Myocyte (in vitro differentiated cells): ENCODE measurements around the gene ARHGAP24. TPM values are rescaled to one million over a fixed set of nuclear protein-coding genes. Genes with fewer than 3 reads are reported as not detected.
"Not testable (repeated sequence)": the region's sequence is repeated elsewhere in the genome, so short reads cannot be mapped to it uniquely, and the experiment has no call there.

Experiments used
- DNase-seq: peaks from one replicate; pipeline ENCODE4 v3.0.0-alpha.2; 2012; ENCODE audit warnings: low read depth
- total RNA-seq: library from RNA; depleted of rRNA; stranded (reverse); fragments of >200 nt; gene quantifications from 2 replicates; pipeline ENCODE4 v1.2.3, GENCODE V29; 2014

ARHGAP24 gene
- total RNA-seq, 1 donor from 2014 or later: 62.4 TPM

DNA sequence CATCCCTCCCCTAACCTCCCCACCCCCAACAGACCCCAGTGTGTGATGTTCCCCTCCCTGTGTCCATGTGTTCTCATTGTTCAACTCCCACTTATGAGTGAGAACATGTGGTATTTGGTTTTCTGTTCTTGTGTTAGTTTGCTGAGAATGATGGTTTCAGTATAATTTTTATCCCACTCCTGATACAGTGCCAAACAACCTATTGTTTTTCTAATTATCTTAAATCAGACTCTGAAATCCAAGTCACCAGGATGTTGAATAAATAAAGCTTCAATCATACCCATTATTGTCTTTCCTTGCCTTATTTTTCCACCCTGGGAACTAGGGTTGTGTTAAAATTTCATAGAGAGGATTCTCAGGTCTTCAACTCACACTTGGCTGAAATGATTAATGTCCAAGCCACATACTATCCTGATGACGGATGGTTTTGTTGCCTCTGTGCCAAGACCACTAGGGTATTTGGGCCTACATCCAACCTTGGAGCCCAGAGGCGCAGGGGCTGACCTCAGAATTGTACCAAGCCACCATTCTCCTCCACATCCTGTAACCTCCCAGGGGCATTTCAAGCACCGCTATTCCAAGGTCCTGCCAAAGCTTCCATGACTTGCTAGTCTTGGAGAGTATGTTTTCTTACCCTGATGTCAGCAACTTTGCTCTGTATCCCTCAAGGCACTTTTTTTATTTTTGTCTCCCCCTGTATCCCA is 332.4 kb downstream of the ARHGAP24 start:
- peak; percentile 97 for DNase-seq

DNA sequence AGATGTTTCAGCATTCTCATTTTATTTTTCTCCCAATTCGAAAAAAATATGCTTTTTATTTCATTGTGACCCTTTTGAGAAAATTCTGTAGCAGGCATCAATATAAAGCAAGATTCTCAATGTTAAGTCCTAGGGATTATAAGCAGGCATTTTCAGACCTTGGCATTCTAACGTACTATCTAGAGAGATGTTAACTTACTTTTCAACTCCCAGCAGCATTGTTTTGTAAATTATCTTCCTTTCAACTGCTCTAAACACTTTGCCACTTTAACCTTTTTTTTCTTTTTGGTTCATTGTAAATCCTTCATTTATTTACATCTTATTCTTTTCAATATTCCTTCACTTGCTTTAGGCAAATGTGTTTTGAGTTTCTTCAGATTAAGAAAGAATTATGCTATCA is 333.2 kb downstream of the ARHGAP24 start:
- no peak for DNase-seq

- no peak for DNase-seq
Measured at GRCh38 chr4:85808864-85809263, 333.9 kb downstream of the ARHGAP24 start.

- no peak for DNase-seq
Measured at GRCh38 chr4:85812776-85813175, 337.8 kb downstream of the ARHGAP24 start.

DNA sequence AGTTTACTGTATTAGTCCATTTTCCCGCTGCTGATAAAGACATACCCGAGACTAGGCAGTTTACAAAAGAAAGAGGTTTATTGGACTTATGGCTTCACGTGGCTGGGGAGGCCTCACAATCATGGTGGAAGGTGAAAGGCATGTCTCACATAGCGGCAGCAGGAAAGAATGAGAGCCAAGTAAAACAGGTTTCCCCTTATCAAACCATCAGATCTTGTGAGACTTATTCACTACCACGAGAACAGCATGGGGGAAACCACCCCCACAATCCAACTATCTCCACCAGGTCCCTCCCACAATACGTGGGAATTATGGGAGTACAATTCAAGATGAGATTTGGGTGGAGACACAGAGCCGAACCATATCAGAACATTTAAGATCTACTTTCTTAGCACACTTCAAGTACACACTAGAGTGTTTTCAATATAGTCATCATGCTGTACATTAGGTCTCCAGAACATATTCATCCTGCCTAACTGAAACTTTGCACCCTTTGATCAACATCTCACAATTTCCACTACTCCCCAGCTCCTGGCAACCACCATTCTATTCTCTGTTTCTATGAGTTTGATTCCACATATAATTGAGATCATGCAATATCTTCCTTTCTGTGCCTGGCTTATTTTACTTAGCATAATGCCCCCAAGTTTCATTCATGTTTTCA is 341.0 kb downstream of the ARHGAP24 start:
- DNase-seq: no peak

DNA sequence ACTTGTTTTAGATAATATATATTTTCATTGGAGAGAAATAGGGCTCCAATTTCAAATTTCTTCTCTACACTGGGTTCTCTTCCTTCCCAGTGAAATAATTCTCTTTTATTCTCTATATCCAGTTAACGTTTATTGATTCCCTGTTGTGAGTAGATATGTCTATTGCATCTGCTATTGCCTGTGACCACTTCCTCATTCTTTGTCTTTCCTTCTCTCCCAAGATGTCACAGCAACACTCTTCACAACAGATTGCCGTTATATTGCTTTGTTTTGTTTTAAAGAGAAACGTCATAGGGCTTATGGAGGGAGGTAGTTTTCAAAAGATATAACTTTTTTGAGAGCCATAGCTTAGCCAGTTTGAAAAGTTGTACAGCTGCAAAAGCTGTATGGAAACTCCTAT is 343.8 kb downstream of the ARHGAP24 start:
- DNase-seq: no peak

DNA sequence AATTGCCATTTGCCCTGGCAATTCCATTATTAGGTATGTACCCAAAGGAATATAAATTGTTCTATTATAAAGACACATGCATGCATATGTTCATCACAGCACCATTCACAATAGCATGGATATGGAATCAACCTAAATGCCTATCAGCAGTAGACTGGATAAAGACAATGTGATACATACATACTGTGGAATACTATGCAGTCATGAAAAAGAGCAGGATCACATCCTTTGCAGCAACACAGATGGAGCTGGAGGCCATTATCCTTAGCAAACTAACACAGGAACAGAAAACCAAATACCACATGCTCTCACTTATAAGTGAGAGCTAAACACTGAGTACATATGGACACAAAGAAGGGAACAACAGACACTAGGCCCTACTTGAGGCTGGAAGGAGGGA is 345.2 kb downstream of the ARHGAP24 start:
- DNase-seq: not testable (repeated sequence)

DNA sequence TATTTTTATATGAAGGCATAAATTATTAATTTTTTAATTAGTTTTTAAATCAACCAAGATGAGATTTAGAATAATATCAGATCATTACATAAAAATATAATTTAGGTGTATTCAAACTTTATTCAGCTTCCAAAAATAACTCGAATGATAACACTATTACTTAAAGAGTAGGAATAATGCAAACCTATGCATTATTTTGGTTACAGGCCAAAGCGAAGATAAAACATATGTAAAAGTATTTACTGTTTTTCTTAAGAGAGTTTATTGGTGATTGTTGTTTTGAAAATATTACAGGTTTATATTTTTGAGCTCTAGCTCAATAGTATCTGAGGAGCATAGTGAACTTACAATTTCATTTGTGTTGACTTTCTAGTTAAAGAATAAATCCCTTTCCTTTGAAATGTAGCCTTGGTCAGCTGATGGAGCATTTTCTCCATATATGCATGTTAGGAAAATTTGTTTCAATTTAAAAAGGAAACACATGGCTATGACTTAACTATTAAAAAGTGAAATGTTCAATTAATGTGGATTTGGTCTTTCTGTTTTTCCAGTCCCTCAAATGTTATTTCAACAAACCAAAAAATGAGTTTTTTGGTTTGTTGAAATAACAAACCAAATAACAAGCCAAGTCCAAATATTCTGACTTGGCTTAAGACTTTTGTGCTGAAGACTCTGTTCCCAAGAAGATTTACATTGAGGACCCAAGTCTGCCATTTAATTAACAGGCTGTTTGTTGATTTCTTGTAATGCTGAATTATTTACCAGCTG is 346.9 kb downstream of the ARHGAP24 start:
- no peak for DNase-seq

- peak; percentile 79 for DNase-seq
Measured at GRCh38 chr4:85823295-85823694, 348.3 kb downstream of the ARHGAP24 start.

DNA sequence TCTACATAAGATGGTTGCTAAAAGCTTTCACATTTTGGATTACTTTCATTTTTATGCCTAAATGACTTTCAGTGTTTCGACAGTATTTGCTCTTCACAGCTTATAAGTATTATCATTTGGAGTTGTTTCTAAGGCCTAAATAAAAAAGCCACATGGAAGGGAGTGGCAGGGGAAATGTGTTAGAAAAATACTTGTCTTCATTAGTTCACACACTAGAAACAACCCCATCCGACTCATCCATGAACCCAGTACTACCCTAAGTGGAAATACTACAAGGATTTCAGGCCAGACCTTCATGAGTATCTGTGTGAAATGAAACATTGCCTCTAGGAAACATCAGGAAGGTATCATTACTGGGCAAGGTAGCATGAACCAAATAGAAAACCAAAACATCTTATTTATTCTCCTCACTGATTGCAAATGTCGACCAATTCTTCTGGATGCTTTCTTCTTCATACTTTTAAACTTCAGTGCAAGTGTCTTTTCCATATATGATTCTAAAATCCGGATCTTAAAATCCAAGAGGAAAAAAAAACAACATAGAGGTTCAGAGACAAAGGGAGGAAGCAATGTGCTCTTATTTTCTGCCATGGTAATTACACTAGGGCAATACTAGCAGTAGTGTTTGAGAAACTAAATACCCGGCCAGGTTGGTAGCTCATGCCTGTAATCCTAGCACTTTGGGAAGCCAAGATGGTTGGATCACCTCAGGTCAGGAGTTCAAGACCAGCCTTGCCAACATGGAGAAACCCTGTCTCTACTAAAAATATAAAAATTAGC is 349.4 kb downstream of the ARHGAP24 start:
- DNase-seq: peak; percentile 47

DNA sequence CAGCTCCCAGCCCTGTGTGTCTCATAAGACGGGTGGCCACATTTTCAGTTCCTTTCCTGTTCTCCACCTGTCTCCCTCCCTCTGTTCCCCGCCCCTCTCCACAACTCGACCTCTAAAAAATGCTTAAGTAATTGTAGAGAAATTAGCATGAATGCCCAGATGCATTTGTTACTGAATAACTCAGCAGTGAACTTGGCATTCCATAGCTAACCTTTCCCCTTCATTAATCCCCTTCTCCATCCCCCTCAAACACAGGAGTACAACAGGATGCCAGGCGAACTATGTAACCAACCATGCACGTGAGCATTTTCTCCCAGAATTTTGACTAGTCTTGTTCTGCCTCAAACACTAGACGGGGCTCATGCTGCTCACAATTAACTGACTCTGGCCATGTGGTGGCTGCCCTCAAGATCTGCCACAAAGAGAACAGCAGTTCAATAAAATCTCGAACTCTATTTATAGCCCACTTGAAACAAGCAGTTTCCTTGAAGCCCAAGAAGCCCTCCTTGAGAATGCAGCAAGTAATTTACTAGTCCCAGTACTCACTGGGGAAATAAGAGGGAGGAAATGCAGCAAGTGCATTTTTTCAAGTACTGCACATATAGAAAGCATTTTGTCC is 351.2 kb downstream of the ARHGAP24 start:
- peak; percentile 91 for DNase-seq

GRCh38 chr4:85828027-85828890 is 353.3 kb downstream of the ARHGAP24 start:
- DNase-seq: peak; percentile 35

GRCh38 chr4:85829276-85830051 is 354.5 kb downstream of the ARHGAP24 start:
- DNase-seq: no peak

GRCh38 chr4:85831647-85832046 is 356.7 kb downstream of the ARHGAP24 start:
- no peak for DNase-seq

- no peak for DNase-seq
Measured at GRCh38 chr4:85833302-85833701, 358.4 kb downstream of the ARHGAP24 start.

- DNase-seq: no peak
Measured at GRCh38 chr4:85834934-85835333, 360.0 kb downstream of the ARHGAP24 start.

DNA sequence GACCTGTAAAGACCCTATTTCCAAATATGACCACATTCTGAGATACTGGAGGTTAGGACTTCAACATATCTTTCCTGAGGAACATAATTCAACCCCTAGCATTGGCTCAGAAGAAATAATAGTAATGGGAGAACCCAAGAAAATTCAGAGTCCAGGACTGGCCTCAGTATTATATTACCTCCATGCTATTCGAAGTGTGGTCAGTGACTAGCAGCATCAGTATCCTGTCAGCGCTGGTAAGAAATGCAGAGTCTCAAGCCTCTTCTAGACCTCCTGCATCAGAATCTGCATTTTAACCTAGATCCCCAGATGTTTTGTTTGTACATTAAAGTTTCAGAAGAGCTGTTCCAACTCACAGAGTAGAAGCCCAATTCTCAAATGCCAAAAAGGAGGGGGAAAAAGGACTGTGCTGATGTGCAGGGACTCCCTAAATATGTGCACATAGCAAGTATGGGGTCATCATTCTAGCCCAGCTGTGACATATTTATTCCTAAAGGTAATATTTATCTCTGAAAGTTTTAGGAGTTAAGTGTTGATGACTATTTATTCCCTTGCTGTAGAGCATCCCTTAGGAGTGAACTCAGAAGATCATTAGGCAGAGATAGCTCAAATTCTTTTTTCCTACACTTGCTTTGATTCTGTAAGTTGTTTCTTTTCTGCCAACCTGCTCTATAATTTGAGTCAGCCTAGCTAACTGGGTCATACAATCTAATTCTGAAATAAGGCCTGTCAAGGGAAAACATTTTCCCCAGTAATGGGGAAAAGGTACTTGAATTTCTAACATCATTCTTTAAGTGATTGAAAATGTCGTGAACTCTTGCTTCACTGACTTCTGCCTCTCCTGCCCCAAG is 361.9 kb downstream of the ARHGAP24 start:
- DNase-seq: peak; percentile 62

GRCh38 chr4:85837439-85837733 is 362.4 kb downstream of the ARHGAP24 start:
- DNase-seq: peak; percentile 48
